Skin of body (tissue), 2 donors: ENCODE measurements around the gene HOXD10. TPM values are rescaled to one million over a fixed set of nuclear protein-coding genes. Genes with fewer than 3 reads are reported as not detected.

Experiments used
- DNase-seq: peaks from one replicate; lab custom pipeline; 2025; lab: John Stamatoyannopoulos, UW
- total RNA-seq: library from RNA; depleted of rRNA; stranded (reverse); fragments of >200 nt; gene quantifications from one replicate; pipeline ENCODE4 v1.2.3, GENCODE V29; 2014

Gene HOXD10
- total RNA-seq = 1.8 TPM

DNA sequence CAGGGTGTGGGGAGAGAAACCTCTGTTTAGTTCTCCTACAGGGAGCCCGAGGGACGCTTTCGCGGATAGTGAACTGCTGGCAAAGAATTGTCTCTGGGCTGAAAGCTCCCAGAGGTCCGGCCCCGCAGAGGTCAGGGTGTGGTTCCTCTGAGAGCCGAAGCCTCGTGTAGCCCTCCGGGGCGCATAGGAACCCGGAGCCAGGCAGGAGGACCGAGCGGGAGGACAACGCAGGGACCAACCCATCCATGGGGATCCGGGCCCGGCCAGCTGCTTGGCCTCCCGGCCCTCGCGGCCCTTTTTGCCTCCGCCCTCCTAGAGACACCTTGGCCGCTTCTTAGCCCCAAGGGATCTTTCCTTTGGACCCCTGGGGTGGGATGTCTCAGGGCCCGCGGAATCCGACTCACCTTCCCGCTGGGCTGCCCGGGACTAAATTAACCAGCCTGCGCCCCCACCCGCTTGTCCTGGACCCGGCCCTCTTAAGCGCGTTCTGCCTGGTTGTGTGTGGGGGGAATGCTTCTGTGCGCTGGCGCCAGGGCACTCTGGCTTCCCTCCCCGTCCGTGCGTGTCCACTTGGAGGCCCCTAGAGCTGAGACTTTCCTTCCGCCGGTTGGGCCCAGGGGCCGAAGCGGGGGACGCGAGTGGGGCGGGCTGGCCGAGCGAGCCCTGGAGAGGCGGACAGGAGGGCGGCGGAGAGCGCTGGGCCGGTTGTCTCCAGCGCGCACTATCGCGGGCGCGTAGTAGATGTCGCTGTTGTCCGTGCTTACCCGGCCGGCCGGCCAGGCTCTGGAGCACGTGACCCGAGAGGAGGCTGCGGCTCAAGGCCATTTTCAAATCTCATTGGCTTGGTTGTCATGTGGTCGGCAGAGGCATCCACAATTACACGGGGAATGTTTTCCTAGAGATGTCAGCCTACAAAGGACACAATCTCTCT lies at the start of gene HOXD10:
HOXD10 (plus strand) TSS at position 896 of the 931 bp plus-strand sequence. CDS start 56 bp downstream, outside the sequence.
- no peak for DNase-seq

GRCh38 chr2:176067589-176068418 lies 48.8 kb upstream of the HOXD10 start:
- no peak for DNase-seq

DNA sequence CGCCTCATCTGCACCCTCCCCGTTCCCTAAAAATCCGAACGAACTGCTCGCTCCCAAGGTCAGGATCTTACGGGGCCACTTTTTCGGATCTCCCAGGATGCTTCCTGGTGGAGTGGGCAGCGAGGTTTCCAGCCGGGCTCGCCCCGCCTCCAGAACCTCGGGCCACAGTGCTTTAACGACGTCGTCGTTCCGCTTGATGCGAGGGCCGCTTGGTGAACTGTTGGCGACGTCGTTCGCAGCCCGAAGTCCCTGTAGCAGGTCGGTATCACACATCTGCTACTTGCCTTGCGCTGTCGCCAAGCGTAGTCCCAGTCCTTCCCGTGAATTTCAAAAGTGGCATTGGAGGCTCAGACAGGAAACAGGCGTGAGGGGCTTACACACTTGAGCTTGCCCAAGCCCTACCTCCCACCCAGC lies 48.2 kb upstream of the HOXD10 start:
- no peak for DNase-seq

DNA sequence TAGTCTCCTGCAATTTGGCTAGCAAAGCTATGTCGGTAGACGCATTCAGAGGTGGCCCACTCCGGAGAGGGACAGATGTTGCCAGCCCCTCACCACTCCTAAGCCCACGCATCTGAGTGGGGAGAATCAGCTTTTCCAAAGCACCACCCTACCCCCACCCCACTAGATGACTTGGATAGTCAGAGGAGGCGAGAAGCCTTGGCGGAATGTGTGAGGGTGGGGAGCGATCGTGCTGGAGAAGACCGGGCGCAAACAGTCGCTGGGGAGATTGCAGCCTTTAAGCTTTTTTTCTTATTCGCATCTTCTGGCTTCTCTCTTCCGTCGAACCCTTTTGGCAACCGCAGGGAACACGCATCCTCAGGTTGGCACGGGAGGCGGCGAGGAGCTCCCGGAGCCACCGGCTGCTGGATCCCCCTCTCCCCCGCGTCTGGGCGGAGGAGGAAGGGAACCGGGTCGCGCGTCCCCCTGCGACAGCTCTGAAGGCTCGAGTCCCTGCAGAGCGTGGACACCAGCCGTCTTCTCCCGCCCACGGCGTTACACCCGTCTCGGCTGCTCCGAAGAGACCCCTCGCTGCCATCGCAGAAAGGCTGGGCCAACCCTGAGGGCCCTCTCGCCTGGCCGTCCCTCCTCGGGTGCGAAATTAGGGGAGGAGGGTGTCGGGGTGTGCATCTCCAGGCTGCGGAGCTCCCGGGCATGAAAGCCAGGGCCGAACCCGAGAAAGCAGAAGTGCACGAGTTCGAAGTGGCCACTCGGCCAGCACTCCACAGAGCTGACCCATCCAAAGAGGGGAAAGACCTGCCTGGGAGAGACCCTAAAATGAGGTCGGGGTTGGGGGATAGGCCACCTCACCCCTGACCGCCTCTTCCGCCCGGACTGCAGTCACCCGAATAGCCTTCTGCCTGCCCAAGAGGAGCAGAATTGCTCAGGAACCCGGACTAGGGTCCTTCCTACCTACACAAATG lies 45.0 kb upstream of the HOXD10 start:
- DNase-seq = no peak

- no peak for DNase-seq
Observed at GRCh38 chr2:176072292-176072669, 44.3 kb upstream of the HOXD10 start.

DNA sequence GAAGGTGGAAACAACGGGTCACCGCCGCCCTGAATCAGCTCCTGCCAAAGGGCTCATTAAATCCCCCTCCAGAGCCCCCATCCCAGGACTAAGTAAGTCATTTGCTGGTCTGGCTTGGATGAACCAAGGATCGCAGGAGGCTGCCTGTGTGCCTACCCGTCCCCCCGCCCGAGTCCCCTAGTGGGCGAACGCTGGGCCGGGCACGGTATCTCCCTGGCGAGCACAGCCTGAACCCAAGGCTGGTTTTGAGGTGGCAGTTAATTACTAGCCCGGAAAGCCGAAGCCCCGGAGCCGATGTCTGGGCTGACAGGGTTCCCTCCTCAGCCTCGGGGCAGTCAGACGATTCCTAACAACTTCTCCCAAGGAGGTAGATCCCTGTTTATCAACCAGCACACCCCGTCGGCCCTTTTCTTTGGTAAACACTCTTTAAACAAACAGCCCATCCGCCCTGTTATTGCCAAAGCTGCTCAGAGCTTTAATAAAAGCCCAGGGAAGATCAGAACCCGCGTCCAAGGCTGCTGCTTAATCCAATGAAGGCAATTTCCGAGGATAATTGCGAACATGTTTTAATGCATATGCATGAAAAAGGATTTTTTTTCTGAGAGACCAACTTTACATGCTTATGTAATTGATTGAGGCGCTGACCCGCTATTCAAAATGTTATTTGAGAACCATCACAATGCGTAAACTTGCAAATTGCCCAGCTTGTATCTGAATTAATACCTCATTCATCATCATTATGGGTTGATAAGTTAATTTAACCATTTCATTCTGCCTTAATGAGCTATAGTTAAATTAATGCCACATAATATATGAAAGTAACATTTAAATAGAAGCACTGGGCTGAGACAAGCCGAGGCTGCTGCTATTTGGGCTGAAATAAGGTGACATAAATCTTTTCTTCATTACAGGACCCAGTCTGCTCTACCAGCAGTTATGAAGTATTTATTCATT lies 43.4 kb upstream of the HOXD10 start:
- DNase-seq = no peak

GRCh38 chr2:176074919-176075425 lies 41.6 kb upstream of the HOXD10 start:
- no peak for DNase-seq

- DNase-seq = no peak
Observed at GRCh38 chr2:176075481-176075880, 41.1 kb upstream of the HOXD10 start.

GRCh38 chr2:176076063-176076462 lies 40.5 kb upstream of the HOXD10 start:
- no peak for DNase-seq

DNA sequence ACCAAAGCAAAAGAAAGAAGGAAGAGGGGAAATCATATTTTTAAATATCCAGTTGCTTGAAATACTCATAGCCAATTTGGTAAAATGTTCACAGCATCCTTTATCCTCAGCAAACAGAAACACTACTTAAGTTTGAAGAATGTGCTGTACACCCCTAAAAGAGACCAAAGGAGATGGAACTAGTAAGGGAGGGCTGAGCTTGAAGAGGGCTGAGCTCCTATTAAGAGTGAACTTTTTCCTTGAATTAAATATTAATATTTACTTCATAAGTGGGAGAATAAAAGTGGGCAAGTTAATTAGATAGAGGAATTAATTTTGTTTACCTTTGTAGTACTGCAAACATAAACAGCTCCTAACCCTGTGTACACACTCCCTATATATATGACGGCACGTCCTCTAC lies 39.8 kb upstream of the HOXD10 start:
- DNase-seq = no peak

DNA sequence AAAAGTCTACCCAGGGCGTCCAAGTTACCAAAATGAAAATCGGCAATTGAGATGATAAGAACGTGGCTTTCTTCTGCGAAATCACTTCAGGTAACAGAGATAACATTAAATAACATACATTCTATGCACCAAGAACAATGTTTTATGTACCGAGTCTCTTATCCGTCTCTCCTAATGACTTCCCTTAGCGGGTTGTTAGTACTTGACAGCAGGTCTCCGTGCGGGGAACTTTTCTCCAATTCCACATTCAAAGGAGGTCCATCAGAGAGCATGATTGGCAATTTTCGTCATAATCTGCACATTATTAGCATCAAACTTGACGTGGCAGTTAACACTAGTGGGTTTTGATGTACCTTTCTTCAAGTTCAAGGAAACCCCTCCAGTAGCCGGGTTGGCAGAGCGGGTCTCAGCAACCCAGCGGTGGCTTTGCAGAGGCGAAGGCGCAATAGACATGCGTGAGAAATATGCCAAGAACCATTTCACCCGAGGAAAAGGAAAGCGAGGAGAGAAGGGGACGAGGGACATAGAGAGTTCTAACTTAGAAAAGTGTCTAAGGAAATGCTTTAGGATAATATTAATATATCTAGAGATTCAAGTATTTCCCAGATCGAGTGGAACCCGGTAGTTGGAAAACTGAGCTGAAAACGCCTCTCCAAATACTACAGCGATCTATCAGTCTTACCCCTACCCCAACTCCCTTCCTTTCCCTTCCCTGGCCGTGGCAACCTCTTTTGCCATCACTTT lies 37.9 kb upstream of the HOXD10 start:
- no peak for DNase-seq

DNA sequence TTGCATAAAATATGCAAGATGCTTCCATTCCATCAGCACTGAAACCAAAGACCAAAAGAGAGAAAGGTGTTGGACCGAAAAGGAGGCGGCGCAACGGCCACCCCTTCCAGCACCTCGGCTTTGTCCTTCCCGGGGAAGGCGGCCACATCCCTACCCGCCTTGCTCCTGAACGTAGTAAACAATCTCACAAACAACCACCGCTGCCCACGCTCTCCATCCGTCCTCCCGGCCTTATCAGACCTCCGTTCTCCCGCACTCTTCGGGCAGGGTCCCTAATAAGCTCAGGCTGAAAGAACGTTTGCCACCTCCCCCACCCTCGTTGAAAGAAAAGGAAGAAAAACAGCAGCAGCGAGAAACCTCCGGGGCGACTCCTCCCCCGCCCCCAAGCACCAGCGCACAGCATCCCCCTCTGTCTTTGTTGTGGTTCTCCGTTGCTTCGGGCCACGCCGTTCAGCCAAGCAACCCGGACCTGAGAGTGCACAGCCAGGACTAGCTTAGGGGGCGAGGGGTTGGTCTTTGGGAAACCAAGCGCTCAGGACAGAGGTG lies 37.2 kb upstream of the HOXD10 start:
- no peak for DNase-seq

GRCh38 chr2:176079831-176080539 lies 36.6 kb upstream of the HOXD10 start:
- no peak for DNase-seq

GRCh38 chr2:176080540-176081375 lies 35.8 kb upstream of the HOXD10 start:
- no peak for DNase-seq

- DNase-seq = no peak
Observed at GRCh38 chr2:176081376-176081836, 35.2 kb upstream of the HOXD10 start.

DNA sequence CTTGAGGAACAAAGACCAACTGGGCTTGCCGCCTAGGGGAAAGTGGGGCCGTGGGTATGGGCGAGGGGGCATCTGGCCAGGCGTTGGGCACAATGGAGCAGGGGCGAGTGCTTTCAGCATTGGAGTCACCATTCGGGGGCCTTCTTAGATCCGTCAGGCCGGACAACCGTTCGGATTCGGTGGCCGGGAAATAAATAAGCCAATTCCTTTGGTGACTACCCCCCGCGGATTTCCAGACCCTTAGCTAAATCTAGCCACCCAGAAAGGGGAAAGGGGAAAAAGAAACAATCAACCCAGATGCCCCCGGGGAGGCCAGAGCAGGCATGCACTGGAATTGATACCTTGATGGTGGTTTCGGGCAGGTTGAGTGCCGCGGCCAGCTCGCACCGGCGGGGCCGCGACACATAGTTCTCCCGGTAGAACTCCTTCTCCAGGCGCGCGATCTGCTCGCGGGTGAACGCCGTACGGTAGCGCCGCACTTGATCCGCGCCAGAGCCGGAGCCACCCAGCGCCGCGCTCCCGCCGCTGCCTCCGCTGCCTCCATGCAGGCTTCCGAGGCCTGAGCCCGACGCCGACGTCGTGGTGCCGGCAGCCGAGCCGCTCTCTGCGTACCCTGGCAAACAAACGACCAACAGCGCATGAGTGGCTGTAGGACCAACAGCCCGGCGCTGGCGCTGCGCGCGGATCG lies 34.6 kb upstream of the HOXD10 start:
- no peak for DNase-seq

- DNase-seq = no peak
Observed at GRCh38 chr2:176082525-176082823, 34.1 kb upstream of the HOXD10 start.
